Endothelial cell of umbilical vein (primary cell): ENCODE measurements around the gene SLC39A11.

Source experiments
- EZH2 ChIP-seq: IDR thresholded peaks from 2 replicates; pipeline ENCODE4 v1.6.1; 2012; ENCODE audit warnings: borderline replicate concordance, low read depth, mild to moderate bottlenecking, moderate library complexity, low read length, inconsistent platforms; ENCODE audit not compliant: severe bottlenecking
- TF ChIP-seq, protein P1 (sequence below): IDR thresholded peaks from 2 replicates; pipeline ENCODE4 v1.6.1; 2011; ENCODE audit not compliant: insufficient read depth, insufficient read length

GRCh38 chr17:73052923-73053322 lies 39.6 kb downstream of the SLC39A11 start:
- TF ChIP-seq EZH2 = no peak
- TF ChIP-seq, protein P1, sequence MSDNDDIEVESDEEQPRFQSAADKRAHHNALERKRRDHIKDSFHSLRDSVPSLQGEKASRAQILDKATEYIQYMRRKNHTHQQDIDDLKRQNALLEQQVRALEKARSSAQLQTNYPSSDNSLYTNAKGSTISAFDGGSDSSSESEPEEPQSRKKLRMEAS = no peak
